Measurements from ENCODE around the gene UBE2I. TPM values are rescaled to one million over a fixed set of nuclear protein-coding genes. Genes with fewer than 3 reads are reported as not detected.
"Not testable (repeated sequence)": the region's sequence is repeated elsewhere in the genome, so short reads cannot be mapped to it uniquely, and the experiment has no call there.

Gene UBE2I
- total RNA-seq, 1 donor from 2014 or later, result 141 TPM

DNA sequence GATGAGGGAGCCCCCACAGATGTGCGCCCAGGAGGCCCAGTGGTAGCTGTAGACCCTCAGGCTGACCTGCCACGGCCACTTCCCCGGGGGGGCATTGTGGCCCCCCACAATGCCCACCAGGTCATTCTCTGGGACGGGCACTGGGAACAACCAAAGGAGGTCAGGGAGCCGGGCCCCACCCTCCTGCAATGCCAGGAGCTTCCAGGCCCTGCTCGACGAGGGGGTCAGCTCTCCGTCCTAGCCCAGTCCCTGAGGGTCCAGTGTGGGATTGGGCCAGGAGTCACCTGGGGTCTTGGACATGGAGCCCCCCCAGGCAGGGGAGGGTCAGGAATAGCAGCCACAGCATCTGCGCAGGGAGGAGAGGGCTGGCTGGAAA is 46.6 kb upstream of the UBE2I start:
- Histone ChIP-seq H3K4me1 (no peaks in the 10 kb centered on the region), H3K36me3 (no peaks in the 10 kb centered on the region), H3K27ac (no peak overlapping the region), H3K4me3 (no peak overlapping the region), H3K27me3 (no peaks in the 10 kb centered on the region), H3K9me3 (no peaks in the 10 kb centered on the region)
- TF ChIP-seq CTCF (IDR thresholded peaks at IDR 0.05), result no peak
- DNase-seq (ENCODE audit: low spot score in 2 of 2), result no peak
- intact Hi-C loops (cut with DNase I), result loop anchor here (10.0 kb wide), 1 partner anchor 48 kb away; no protein-coding TSS in a partner anchor

GRCh38 chr16:1263591-1264344 is 45.7 kb upstream of the UBE2I start:
- H3K4me3 ChIP-seq, result no peak overlapping the region
- no peaks in the 10 kb centered on the region for H3K4me1 ChIP-seq
- H3K36me3 ChIP-seq, result no peaks in the 10 kb centered on the region
- TF ChIP-seq CTCF (IDR thresholded peaks at IDR 0.05), result no peak
- no peak for DNase-seq (ENCODE audit: low spot score in 2 of 2)
- H3K27me3 ChIP-seq, result no peaks in the 10 kb centered on the region
- intact Hi-C loops (cut with DNase I), result loop anchor here (10.0 kb wide), 1 partner anchor 49 kb away; no protein-coding TSS in a partner anchor
- no peak overlapping the region for H3K27ac ChIP-seq
- no peaks in the 10 kb centered on the region for H3K9me3 ChIP-seq

DNA sequence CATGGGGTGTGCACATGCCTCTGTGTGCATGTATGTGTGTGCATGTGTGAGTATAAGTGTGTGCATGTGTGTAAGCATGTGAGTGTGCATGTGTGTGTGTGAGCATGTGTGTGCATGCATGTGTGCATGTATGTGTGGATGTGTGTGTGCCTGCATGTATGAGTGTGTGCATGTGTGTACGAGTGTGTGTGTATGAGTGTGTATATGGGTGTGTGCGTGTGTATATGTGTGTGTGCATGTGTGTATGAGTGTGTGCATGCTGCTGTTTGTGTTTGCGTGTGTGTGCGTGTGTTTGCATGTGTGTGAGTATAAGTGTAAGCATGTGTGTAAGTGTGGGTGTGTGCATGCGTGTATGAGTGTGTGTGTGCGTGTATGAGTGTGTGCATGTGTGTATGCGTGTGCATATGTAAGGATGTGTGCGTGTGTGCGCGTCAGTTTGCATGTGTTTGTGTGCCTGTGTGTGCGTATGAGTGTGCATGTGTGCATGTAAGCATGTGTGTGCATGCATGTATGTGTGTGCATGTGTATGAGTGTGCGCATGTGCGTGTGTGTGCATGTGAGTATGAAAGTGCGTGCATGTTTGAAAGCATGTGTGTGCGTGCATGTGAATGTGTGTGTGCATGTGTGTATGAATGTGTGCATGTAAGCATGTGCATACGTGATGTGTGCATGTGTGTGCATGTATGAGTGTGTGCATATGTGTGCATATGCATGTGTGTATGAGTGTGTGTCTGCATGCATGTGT is 44.9 kb upstream of the UBE2I start:
- no peak for DNase-seq (ENCODE audit: low spot score in 2 of 2)
- Histone ChIP-seq H3K4me3 (no peak overlapping the region), H3K27me3 (no peaks in the 10 kb centered on the region), H3K36me3 (no peaks in the 10 kb centered on the region), H3K9me3 (no peaks in the 10 kb centered on the region), H3K27ac (no peak overlapping the region), H3K4me1 (no peaks in the 10 kb centered on the region)
- intact Hi-C loops (cut with DNase I), result loop anchor here (10.0 kb wide), 1 partner anchor 50 kb away; no protein-coding TSS in a partner anchor
- no peak for TF ChIP-seq CTCF (IDR thresholded peaks at IDR 0.05)

GRCh38 chr16:1265090-1265630 is 44.3 kb upstream of the UBE2I start:
- Histone ChIP-seq H3K4me1 (no peaks in the 10 kb centered on the region), H3K4me3 (no peak overlapping the region), H3K36me3 (no peaks in the 10 kb centered on the region), H3K27ac (no peak overlapping the region), H3K27me3 (no peaks in the 10 kb centered on the region), H3K9me3 (no peaks in the 10 kb centered on the region)
- no peak for DNase-seq (ENCODE audit: low spot score in 2 of 2)
- TF ChIP-seq CTCF (IDR thresholded peaks at IDR 0.05), result no peak
- intact Hi-C loops (cut with DNase I), result loop anchor here (10.0 kb wide), 1 partner anchor 50 kb away; no protein-coding TSS in a partner anchor

DNA sequence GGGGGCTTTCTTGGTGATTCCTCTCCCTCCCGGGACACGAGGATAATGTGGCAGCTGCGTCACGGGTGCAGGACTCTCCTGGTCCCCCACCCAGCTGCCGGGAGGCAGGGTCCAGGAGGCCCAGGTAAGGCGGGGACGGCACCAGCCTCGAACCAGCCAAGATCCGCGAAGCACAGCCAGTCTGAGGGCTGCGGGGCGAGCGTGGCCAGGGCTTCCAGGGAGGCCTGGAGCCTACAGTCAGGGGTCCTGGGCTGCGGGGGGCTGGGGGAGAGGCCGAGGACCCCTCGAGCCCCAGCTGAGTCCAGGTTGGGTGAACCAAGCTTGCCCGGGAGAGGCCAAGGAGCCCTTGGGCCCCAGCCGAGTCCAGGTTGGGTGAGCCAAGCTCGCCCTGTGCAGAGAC is 43.6 kb upstream of the UBE2I start:
- TF ChIP-seq CTCF (IDR thresholded peaks at IDR 0.05), result no peak
- H3K27me3 ChIP-seq, result no peaks in the 10 kb centered on the region
- no peak overlapping the region for H3K27ac ChIP-seq
- no peaks in the 10 kb centered on the region for H3K9me3 ChIP-seq
- no peak overlapping the region for H3K4me3 ChIP-seq
- intact Hi-C loops (cut with DNase I), result loop anchor here (10.0 kb wide), 1 partner anchor 51 kb away; no protein-coding TSS in a partner anchor
- DNase-seq (ENCODE audit: low spot score in 2 of 2), result no peak
- no peaks in the 10 kb centered on the region for H3K4me1 ChIP-seq
- H3K36me3 ChIP-seq, result no peaks in the 10 kb centered on the region

DNA sequence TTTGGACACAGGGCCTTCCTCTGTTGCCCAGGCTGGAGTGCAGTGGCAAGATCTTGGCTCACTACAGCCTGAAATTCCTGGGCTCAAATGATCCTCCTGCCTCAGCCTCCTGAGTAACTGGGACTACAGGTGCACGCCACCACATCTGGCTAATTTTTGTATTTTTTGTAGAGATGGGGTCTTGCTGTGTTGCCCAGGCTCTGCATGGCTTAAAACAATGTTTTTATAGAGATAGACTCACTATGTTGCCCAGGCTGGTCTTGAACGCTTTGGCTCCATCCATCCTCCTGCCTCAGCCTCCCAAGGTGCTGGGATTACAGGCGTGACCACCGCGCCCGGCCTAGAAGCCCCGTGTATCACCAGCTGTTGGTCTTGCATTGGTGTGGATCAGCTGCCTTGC is 40.0 kb upstream of the UBE2I start:
- not testable (repeated sequence) for H3K4me1 ChIP-seq; H3K36me3 ChIP-seq; H3K27ac ChIP-seq; H3K4me3 ChIP-seq; H3K9me3 ChIP-seq; DNase-seq (ENCODE audit: low spot score in 2 of 2); H3K27me3 ChIP-seq
- intact Hi-C loops (cut with DNase I), result loop anchor here (10.0 kb wide), 1 partner anchor 55 kb away; no protein-coding TSS in a partner anchor

Data from ascending aorta (tissue), 2 donors.